NCI-H1105 (cell line): ENCODE measurements around the gene OGFOD2.
"Not testable (repeated sequence)": the region's sequence is repeated elsewhere in the genome, so short reads cannot be mapped to it uniquely, and the experiment has no call there.

Source experiments
- DNase-seq: peaks from one replicate; lab custom pipeline; 2025; lab: John Stamatoyannopoulos, UW

The OGFOD2 gene

GRCh38 chr12:122974892-122975789 is at the start of gene OGFOD2:
OGFOD2 (plus strand) TSS chr12:122975244; CDS start chr12:122975252, 8 bp downstream.
- peak; percentile 91 for DNase-seq

GRCh38 chr12:122927756-122928403 is 47.2 kb upstream of the OGFOD2 start:
- no peak for DNase-seq

- no peak for DNase-seq
Observed at GRCh38 chr12:122928404-122929147, 46.5 kb upstream of the OGFOD2 start.

GRCh38 chr12:122929148-122929538 is 45.9 kb upstream of the OGFOD2 start:
- DNase-seq: no peak

GRCh38 chr12:122929812-122930211 is 45.2 kb upstream of the OGFOD2 start:
- DNase-seq: no peak

GRCh38 chr12:122932207-122932606 is 42.8 kb upstream of the OGFOD2 start:
- DNase-seq: no peak

- no peak for DNase-seq
Observed at GRCh38 chr12:122934722-122935121, 40.3 kb upstream of the OGFOD2 start.

GRCh38 chr12:122935318-122935717 is 39.7 kb upstream of the OGFOD2 start:
- DNase-seq: no peak

GRCh38 chr12:122937622-122938091 is 37.4 kb upstream of the OGFOD2 start:
- DNase-seq: no peak

- no peak for DNase-seq
Observed at GRCh38 chr12:122939125-122939524, 35.9 kb upstream of the OGFOD2 start.

GRCh38 chr12:122941351-122941750 is 33.7 kb upstream of the OGFOD2 start:
- not testable (repeated sequence) for DNase-seq

- DNase-seq: no peak
Observed at GRCh38 chr12:122942637-122943036, 32.4 kb upstream of the OGFOD2 start.

GRCh38 chr12:122943196-122943595 is 31.8 kb upstream of the OGFOD2 start:
- no peak for DNase-seq

GRCh38 chr12:122944605-122945592 is 30.1 kb upstream of the OGFOD2 start:
- DNase-seq: no peak

GRCh38 chr12:122946690-122947341 is 28.2 kb upstream of the OGFOD2 start:
- no peak for DNase-seq

- no peak for DNase-seq
Observed at GRCh38 chr12:122947352-122947792, 27.7 kb upstream of the OGFOD2 start.

GRCh38 chr12:122948605-122949004 is 26.4 kb upstream of the OGFOD2 start:
- DNase-seq: no peak

- no peak for DNase-seq
Observed at GRCh38 chr12:122949405-122949804, 25.6 kb upstream of the OGFOD2 start.

- DNase-seq: no peak
Observed at GRCh38 chr12:122949816-122950675, 25.0 kb upstream of the OGFOD2 start.

- no peak for DNase-seq
Observed at GRCh38 chr12:122951406-122951805, 23.6 kb upstream of the OGFOD2 start.
